ENCODE data around the gene CRYL1.

- TF ChIP-seq MAX (IDR thresholded peaks at IDR 0.05; ENCODE audit: low read depth, low read length) (no peak), POLR2A (IDR thresholded peaks at IDR 0.05; ENCODE audit: extremely low read depth, insufficient read length) (no peak), MYC (IDR thresholded peaks at IDR 0.05; ENCODE audit: low read depth, low read length) (no peak)
- TF ChIP-seq, protein P1, sequence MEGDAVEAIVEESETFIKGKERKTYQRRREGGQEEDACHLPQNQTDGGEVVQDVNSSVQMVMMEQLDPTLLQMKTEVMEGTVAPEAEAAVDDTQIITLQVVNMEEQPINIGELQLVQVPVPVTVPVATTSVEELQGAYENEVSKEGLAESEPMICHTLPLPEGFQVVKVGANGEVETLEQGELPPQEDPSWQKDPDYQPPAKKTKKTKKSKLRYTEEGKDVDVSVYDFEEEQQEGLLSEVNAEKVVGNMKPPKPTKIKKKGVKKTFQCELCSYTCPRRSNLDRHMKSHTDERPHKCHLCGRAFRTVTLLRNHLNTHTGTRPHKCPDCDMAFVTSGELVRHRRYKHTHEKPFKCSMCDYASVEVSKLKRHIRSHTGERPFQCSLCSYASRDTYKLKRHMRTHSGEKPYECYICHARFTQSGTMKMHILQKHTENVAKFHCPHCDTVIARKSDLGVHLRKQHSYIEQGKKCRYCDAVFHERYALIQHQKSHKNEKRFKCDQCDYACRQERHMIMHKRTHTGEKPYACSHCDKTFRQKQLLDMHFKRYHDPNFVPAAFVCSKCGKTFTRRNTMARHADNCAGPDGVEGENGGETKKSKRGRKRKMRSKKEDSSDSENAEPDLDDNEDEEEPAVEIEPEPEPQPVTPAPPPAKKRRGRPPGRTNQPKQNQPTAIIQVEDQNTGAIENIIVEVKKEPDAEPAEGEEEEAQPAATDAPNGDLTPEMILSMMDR (IDR thresholded peaks at IDR 0.05; ENCODE audit: low read depth, low read length), result no peak
Observed at GRCh38 chr13:20501592-20501991, 24.1 kb downstream of the CRYL1 start.

Measured in NB4 (cell line).